NCI-H446 (cell line): ENCODE measurements around the gene BCL6.

Experiments used
- DNase-seq, 2 experiments: peaks; one replicate each; lab custom pipeline; 2025; lab: John Stamatoyannopoulos, UW

The BCL6 gene

GRCh38 chr3:187673012-187673411 lies 72.3 kb downstream of the BCL6 start:
- DNase-seq: no peak
